HT1080 (cell line): ENCODE data around the gene HDAC9. TPM values are rescaled to one million over a fixed set of nuclear protein-coding genes. Genes with fewer than 3 reads are reported as not detected.
A peak's percentile ranks its signal among the peaks of the same experiment; 100 is the strongest.

Source experiments
- DNase-seq: peaks from one replicate; pipeline ENCODE4 v3.0.0-alpha.2; 2015; ENCODE audit warnings: low read depth
- total RNA-seq: library from RNA; depleted of rRNA; stranded (reverse); fragments of >200 nt; shearing (Covaris generic); gene quantifications from 2 replicates; pipeline ENCODE4 v1.2.3, GENCODE V29; 2014

HDAC9 gene
- total RNA-seq, 1 experiment from 2014 or later: 9.6 TPM

DNA sequence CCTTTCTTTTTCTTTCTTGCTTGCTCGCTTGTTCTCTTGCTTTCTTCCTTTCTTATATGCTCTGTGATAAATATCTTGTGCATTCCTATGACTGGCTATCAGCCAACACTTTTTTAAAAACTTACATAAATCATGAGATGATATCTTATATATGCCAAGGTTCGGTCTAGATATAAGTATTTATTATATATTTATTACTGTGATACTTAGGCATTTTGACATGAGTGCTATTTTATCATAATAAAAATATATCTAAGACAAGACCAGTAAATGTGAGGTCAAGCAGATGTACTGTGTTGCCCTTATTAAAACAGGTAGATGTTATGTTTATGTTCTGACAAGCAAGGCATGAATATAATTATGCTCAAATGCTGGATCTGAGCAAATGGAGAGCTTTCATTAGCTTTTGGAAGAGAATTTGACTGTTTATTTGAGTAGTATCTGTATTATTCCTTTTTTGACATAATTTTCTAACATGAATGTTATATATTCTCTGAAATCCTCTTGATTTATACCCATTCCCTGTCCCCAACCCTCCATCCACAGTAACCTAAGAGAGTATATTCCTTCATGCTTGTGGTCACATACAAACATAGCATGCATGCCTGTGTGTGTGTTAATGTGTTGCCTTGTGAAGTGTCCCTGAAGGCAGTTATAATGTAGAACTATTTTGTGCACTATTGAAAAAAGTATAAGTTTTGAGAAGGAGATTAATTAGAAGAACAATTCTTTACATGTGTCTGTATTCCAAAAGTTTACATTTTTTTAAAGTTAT lies 158.0 kb downstream of the HDAC9 start:
- no peak for DNase-seq

DNA sequence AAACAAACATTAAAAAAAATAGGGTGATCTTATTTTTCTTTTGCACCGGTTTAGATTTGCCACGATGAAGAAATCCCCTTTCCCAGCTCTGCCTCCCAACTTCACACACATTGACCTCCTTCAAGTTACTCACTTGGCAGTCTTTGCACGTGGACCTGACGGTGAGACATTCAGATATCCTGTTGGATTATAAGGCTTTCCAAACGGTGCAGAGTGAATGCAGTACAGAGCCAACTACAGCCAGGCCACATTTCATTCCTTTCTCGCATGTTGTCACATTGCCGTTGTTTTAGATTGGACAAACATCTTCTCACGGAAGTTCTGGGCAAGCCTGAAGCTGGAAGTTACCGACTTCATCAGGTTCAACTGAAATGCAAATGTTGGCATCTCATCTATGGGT lies 159.2 kb downstream of the HDAC9 start:
- no peak for DNase-seq

DNA sequence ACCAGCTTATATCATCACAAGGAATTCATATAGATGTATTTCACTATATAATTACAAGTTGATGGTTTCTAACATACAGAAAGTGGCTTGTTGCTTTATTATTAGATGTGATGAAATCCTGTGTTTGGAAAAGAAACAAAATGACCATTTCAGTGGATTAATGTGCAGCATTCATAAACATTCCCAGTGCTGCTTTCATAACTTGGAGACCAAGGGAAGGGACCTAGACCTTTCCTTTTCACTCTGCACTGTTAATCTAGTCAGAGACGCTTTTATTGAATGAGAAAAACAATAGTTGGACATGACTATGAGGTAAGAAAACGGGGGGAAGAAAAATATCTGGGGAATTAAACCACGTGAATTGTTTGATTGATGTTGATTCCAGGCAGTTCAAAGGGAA lies 160.0 kb downstream of the HDAC9 start:
- no peak for DNase-seq

DNA sequence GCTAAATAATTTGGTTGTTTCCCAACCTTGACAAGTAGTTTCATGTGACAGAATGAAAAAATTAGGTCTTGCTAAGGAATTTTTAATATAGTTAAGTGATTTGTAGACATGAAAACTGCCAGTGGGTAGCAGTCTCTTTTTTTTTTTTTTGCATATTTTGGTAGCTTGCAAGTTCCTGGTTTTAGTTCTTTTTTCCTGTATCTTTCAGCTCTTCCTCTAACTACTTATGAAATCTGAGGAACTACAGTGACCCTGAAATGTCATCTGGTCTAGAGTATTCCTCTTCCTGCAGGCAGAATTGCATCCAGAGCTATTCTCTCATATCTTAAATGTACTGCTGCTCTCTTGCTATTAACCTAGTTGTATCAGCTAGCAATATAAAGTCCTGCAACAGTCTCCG lies 160.4 kb downstream of the HDAC9 start:
- DNase-seq: no peak

DNA sequence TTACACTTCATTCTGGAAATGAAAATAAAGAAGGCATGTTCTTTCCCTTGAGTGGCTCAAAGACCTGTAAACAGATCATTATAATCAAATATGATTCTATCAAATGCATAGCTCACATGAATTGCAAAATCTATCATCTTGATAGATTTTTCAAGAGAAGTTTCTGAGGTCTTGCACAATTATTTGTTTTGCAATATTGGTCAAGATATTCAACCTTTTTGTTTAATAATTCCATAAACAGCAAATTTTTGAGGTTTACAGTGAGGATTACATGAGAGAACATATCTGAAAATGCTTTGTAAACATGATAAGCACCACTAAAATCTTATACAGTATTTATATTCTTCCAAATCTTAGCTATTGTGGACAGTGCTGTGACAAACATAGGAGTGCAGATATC lies 160.8 kb downstream of the HDAC9 start:
- no peak for DNase-seq

DNA sequence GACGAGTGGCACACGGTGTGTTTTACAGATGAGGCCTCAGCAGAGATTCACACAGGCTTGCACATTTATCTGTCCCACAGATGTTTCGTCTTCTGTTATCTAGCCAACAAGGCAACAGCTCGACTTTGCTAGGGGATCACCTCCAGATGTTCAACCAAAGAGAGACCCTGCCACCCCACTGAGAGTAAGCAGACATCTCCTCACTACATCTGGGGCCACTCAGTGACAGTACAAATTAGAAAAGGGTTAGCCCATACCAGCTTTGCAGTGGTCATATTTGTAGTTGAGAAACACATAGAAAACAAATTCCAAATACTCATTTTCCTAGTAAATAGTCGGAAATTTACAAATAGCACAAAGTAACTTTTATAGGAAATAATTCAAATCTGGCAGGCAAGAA lies 164.2 kb downstream of the HDAC9 start:
- DNase-seq: no peak

DNA sequence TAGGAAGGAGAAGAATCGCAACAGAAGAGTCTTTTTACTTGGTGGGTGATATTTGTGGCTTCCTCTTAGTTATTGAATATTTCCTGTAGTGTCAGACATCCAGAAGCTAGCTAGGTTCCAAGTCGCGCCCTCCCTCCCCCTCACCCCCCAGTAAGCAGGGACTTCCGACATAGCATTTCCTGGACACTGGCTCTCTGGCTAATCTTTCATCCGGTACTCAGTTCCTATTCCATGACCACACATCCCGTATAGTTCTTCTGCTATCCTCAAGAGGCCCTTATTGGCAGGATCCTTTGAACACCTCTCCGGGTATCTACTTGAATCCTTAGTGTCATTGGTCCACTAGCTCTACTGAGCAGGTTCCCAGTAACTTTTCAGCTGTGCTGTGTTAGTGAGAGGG lies 167.8 kb downstream of the HDAC9 start:
- DNase-seq: no peak

DNA sequence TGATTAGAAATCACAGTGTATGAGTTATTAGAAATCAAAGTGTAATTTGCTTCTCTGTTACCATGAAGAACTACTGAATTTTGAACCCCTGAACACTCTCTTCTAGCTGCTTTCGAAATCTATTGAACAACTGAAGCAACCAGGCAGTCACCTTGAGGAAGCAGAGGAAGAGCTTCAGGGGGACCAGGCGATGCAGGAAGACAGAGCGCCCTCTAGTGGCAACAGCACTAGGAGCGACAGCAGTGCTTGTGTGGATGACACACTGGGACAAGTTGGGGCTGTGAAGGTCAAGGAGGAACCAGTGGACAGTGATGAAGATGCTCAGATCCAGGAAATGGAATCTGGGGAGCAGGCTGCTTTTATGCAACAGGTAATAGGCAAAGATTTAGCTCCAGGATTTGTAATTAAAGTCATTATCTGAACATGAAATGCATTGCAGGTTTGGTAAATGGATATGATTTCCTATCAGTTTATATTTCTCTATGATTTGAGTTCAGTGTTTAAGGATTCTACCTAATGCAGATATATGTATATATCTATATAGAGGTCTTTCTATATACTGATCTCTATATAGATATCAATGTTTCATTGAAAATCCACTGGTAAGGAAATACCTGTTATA lies 170.7 kb downstream of the HDAC9 start:
- DNase-seq: peak; percentile 55

DNA sequence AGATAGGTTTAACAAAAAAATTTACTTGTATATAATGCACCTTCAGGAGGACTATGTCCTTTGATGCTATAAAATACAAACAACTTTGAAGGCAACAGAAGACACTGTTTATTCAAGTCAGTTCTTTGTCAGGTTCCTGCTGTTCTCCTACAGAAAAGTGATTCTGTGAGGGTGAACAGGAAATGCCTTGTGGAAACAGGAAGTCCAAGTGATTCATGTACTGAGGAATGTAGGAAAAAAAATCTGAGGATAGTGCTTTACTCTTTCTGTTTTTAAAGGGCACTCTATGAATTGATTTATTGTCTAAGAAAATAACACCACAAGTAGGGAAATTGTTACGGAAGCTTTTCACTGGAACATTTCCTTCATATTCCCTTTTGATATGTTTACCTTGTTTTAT lies 171.9 kb downstream of the HDAC9 start:
- DNase-seq: peak; percentile 94

DNA sequence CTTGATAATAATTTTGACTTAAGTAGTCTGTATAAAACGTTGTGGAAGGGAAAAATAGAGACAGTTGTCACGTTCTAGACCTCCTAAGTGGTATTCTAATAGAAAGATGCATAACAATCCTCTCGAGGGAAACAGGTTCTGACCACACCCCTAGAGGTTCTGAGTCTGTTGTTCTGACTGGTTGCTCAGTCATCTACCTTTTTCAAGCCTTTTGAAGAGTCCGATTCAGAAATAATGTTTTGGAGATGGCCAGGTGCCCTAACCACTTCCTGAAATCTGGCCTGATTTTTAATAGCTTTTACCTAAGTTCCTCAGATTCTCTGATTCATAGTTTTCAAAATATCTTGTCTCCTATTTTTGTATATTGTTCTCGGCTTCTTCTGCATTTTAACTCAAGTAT lies 175.6 kb downstream of the HDAC9 start:
- DNase-seq: no peak

DNA sequence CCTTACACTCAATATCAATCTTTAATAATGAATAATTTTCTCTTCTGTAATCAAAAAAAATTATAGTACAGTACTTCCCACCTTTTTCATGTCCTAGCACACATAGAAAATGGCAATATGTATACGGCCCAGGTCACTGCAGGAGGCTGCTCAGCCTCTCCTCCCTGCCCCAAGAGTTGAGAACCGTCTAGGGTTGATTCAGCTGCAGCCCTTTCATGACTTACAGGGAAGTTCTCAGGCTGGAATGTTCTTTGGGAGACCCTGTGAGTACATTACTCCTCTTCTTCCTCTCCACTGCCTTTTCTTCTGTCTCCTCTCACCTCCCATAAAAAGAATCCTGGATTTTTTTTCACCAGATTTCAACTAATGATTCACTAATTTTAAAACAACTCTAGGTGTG lies 180.0 kb downstream of the HDAC9 start:
- no peak for DNase-seq

DNA sequence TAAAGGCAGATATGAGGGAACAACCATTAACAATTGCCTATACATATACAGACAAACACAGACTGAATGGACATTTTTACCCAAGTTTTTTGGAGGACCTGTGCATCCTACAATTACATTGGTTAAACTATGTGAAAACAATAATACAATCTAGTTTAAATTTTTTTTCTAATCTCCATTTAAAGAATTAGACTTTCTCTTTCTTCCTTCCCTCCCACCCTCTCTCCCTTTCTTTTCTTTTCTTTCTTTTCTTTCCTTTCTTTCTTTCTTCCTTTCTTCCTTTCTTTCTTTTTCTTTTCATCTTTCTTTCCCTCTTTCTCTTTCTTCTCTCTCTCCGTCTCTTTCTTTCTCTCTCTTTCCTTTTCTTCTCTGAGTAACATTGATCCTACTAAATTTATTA lies 183.7 kb downstream of the HDAC9 start:
- DNase-seq: no peak

DNA sequence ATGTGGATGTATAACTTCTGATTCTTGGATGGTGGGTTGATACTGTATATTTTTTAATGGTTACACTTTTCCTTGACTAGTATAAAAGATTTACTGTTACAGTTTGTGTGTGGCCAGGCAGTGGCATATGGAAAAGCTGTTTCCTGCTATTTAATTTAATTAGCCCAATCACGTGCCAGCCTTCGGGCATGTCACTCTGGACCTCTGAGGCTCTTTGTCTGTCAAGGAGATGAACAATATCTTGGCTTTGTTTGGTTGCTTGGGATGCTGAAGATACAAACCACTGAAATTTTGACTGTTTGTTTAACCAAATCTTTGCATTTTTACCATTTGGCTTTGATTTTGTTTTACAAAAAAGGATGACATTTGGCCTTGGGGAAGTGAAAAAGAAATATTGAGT lies 185.0 kb downstream of the HDAC9 start:
- DNase-seq: no peak

DNA sequence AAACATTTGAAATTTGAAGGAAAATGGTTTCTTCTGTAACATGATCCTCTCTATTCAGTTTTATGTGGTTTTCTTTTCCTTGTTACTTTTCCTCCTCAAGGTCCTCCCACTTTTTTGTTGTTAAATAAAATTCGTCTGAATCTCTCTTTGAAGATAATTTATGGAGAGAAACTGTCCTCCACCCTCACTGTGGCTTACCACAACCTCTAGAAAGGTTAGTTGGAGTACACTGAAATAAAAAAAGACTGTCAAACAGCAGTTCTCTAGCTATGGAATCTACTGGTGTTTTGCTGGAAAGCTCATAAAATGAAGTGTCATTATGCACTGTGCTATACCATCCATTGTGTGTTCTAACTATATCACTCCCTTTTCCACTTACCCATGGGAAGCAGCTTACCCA lies 189.4 kb downstream of the HDAC9 start:
- no peak for DNase-seq

DNA sequence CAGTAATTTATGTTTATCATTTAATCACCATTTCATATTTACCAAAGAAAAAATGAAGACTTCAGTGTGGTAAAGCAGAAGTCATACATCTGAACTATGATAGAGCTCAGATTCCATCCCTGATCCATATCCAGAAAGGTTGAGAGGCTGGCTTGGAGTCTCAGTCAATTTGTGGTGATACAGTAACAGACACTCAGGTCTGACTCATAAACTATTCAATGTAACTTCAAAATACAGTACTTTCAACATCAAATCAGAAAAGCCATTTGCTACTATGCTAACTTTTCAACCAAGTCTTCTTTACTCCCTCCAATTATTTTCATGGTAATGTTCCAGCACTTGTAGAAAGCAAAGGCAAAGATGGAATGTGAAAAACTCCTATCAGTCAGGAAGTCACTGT lies 190.4 kb downstream of the HDAC9 start:
- DNase-seq: peak; percentile 47

DNA sequence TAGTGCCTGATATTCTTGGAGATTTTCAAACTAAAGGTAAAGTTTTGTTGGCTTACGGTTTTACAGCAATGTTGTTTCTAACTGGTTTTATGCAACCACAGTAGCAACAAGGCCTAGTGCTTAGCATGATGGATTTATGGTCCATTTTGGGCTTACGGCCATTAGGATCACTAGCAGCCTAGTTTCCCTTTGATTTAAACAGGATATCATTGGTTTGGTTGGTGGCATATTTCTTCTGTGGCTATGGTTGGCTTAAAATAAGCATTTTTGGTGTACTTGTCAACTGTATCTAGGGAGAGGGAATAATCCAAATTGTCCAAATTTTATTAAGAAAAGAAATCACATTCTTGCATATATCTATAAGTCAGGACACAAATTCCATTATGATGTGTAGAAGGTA lies 194.0 kb downstream of the HDAC9 start:
- no peak for DNase-seq

DNA sequence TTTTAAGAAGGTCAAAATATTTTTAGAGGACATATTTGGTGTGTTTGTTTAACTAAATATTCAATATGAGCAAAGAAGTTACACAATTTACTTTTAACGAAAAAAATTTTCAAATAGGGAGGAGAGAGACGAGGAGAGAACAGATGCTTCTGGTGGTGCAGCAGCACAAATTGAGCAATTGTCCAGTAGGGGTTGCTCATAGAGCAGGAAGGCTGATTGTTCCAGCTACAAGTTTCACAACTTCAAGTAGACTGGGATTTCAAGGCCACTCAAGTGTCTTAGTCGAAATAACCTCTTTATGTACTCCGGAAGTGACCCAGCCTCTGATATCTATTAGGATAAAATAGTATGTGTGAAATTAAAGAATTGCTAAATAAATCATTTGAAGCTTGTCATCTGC lies 197.9 kb downstream of the HDAC9 start:
- DNase-seq: peak; percentile 58

DNA sequence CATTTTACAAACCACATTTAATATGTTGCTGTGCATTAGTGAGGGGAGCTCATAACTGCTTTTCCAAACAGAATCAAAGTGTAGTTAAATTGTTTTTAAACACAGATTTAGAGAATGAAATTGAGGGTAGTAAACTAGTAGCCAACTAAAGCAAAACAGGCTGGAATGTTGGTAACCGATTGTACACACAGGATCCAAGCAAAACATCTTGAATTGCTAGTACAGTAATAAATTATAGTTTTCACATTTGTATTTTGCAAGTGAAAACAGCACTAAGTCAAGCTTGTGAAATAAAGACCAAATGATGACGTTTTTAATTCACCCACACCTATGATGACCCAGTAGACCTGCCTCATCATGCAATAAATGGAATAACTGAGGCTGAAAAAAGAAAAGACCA lies 198.3 kb downstream of the HDAC9 start:
- DNase-seq: no peak

DNA sequence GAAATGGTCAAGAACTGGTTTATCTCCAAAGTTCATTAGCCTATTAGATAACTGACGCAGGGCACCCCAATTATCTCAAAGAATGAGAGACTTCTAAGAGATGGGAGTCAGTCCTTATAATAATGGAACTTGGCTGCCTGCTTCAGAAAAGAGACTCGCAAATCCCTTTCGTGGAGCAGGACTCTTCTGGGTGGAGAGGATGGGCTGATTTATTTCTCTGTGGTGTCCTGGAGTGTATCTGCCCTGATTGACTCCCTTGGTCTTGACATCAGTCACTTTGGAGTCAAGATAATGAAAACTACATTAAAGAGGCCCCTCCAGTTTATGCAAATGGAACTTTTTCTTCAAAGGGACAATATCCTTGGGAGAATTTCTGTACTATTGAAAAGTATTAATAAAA lies 198.9 kb downstream of the HDAC9 start:
- DNase-seq: no peak

DNA sequence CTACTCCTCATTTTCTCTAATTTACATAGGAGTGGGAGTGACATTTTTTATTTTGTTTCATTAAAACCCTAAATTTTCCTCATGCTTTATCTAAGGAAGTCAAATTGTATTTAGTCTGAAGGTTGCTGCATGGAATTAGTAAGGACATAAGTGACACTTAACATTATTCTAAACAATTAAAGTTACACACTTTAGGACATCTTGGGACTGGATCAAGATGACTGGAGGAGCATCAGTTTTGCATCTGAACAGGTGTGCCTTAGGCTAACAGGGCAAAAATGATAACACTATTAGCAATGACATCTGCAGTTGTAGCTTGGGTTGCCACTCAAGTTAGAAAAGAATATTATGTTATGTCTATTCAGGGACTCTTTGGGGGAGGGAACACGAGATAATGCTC lies 199.4 kb downstream of the HDAC9 start:
- DNase-seq: no peak

DNA sequence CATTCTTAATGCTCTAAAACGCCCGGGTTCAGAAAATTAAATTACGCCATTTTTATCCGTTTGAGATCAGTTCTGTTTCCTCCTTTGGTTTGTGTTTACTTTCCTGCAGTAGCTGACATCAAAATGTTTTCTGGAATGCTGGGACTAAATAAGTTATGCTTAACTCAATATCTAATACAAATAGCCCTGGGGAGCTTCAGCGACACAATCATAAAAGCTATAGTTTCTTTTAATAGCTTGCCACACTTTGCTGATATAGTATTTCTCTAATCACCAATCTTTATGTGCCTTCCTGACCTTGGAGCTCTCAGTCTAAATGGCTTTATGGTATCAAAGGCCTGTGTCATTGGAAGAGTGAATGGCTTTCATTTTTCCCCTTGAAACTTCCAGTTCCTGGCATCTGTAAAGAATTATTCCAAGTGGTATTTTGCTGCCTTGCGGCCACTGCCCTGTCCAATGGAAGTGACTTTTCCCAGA lies 202.7 kb downstream of the HDAC9 start:
- no peak for DNase-seq

DNA sequence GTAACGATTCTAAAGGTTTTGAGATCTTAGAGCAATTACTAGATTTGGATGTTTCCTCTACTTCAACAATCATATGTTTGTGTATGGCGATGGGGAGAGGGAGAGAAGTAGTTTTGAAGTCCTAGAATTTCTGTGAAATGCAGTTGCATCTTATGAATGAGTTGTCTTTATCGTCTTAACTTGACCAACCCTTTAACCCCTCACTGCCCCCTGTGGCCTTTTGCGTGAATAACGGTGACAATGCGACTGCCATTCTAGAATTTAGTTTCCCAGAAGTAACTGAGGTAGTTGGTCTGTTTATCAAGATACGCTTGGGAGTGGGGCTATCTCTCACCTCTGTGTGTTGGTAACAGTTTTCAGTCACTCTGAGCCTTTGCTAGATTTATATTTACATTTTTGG lies 204.6 kb downstream of the HDAC9 start:
- DNase-seq: peak; percentile 13
